ENCODE measurements around the gene STAG2.

- no peak for TF ChIP-seq POLR2A (IDR thresholded peaks at IDR 0.05; ENCODE audit: low read length)
- no peak for TF ChIP-seq GATA1 (IDR thresholded peaks at IDR 0.05; ENCODE audit: low read depth, low read length)
Measured at GRCh38 chrX:123923211-123923610, 38.3 kb upstream of the STAG2 start.

Measured in erythroblast (primary cell).